ENCODE measurements around the gene FAF1. TPM values are rescaled to one million over a fixed set of nuclear protein-coding genes. Genes with fewer than 3 reads are reported as not detected.

The FAF1 gene
- total and polyA plus RNA-seq, 2 of the 8 experiments (the other 6 are each of a cell fraction or from before 2014, with no cell fraction given) = 10.8 to 65.9 TPM

GRCh38 chr1:50779801-50780200 lies 180.3 kb downstream of the FAF1 start:
- Histone ChIP-seq H4K8ac (ENCODE audit: extremely low read depth, insufficient read depth, low read length) (no peak overlapping the region), H3K4me3 (ENCODE audit: extremely low read depth in 1 of 4, insufficient read depth in 2 of 4, low read depth in 3 of 4, low read length in 4 of 4) (no peak overlapping the region), H2AFZ (ENCODE audit: low read length) (no peak overlapping the region), H3K23me2 (ENCODE audit: low read depth, low read length) (no peaks in the 10 kb centered on the region), H4K91ac (replicated peaks; ENCODE audit: insufficient read length, low read length) (no peak overlapping the region), H3K79me1 (ENCODE audit: low read depth, low read length) (no peaks in the 10 kb centered on the region), H3K23ac (ENCODE audit: insufficient read length) (no peak overlapping the region), H3K4me2 (ENCODE audit: insufficient read depth in 1 of 2, low read depth in 2 of 2, low read length in 2 of 2) (no peak overlapping the region), H3K36me3 (ENCODE audit: control insufficient read depth in 2 of 4, insufficient read depth in 4 of 4, low read length in 3 of 4) (0 out of 8 replicates have a peak, but pooled peaks cover 0 to 2% (median 0%) of the 10 kb centered on the region in 4 experiments), H2BK12ac (ENCODE audit: low read depth, low read length) (no peak overlapping the region), H3K4ac (replicated peaks; ENCODE audit: insufficient read length, low read depth, low read length) (no peak overlapping the region), H4K20me1 (replicated peaks in 1 of 2; ENCODE audit: control insufficient read depth in 1 of 2, insufficient read depth in 2 of 2, low read length in 2 of 2) (peaks cover 0 to 3% of the 10 kb centered on the region in 2 experiments), H3K18ac (ENCODE audit: extremely low read depth, low read length) (no peak overlapping the region), H2AK5ac (ENCODE audit: low read depth, low read length) (no peak overlapping the region), H2BK120ac (replicated peaks; ENCODE audit: low read depth, low read length) (no peak overlapping the region), H4K5ac (ENCODE audit: insufficient read length, low read depth, low read length) (no peak overlapping the region), H3K56ac (replicated peaks; ENCODE audit: insufficient read length, low read depth, low read length) (no peak overlapping the region), H3K4me1 (replicated peaks in 1 of 4; ENCODE audit: control insufficient read depth in 3 of 4, insufficient read depth in 4 of 4, low read length in 3 of 4) (no peaks in the 10 kb centered on the region), H2BK15ac (ENCODE audit: low read length) (no peak overlapping the region), H2BK20ac (ENCODE audit: low read length) (no peak overlapping the region), H3K9me3 (ENCODE audit: insufficient read depth in 2 of 2, low read depth in 1 of 2, low read length in 1 of 2) (no peaks in the 10 kb centered on the region), H3K14ac (ENCODE audit: insufficient read length) (no peak overlapping the region), H3K27me3 (replicated peaks in 1 of 4; ENCODE audit: control insufficient read depth in 3 of 4, extremely low read depth in 1 of 4, insufficient read depth in 3 of 4, low read length in 3 of 4) (no peaks in the 10 kb centered on the region), H3K27ac (ENCODE audit: low read depth, low read length) (no peak overlapping the region), H3K79me2 (ENCODE audit: control insufficient read depth in 1 of 2, insufficient read depth in 2 of 2, low read length in 2 of 2) (no peaks in the 10 kb centered on the region), H2BK5ac (ENCODE audit: low read depth, low read length) (no peak overlapping the region), H3K9ac (replicated peaks in 1 of 4; ENCODE audit: extremely low read depth in 1 of 4, low read depth in 3 of 4, low read length in 3 of 4) (no peak overlapping the region)
- CTCF ChIA-PET (ENCODE audit: partially characterized antibody) = interaction anchor here (7.5 kb wide), 1 partner anchor 411 kb away, joined by 54 read pairs; no protein-coding TSS in a partner anchor
- DNase-seq (ENCODE audit: low read depth in 1 of 2, low spot score in 2 of 2) (no peak), FAIRE-seq (no peak)
- WGBS, 2 experiments (ENCODE audit: extremely low coverage in 1 of 2, insufficient coverage in 1 of 2, insufficient read length in 1 of 2, insufficient replicate concordance in 2 of 2, low coverage in 1 of 2, low lambda C conversion rate in 2 of 2, missing lambda C conversion rate in 1 of 2) = 79% methylated on average over 1 of the region's 1 CpG; no CpG with 5 or more reads in 1 of the 2 experiments
- POLR2A ChIA-PET (ENCODE audit: partially characterized antibody) = no interaction called here
- TF ChIP-seq CEBPB (IDR thresholded peaks at IDR 0.05; ENCODE audit: low read depth, low read length) = no peak
- TF ChIP-seq RAD21 (IDR thresholded peaks at IDR 0.05 in 1 of 2, conservative IDR thresholded peaks at IDR 0.05 in 1 of 2; ENCODE audit: low read depth in 2 of 2, low read length in 2 of 2) = no peak
- no peak for TF ChIP-seq TBP (IDR thresholded peaks at IDR 0.05; ENCODE audit: low read depth, low read length)
- no peak for TF ChIP-seq RNF2 (IDR thresholded peaks at IDR 0.05; ENCODE audit: borderline replicate concordance, low read depth, low read length, missing control alignments, poor library complexity, severe bottlenecking)
- TF ChIP-seq KDM5A (IDR thresholded peaks at IDR 0.05; ENCODE audit: low read length) = no peak
- no peak for TF ChIP-seq PHF8 (conservative IDR thresholded peaks at IDR 0.05; ENCODE audit: low read depth, low read length)
- no peak for TF ChIP-seq ATF2 (IDR thresholded peaks at IDR 0.05; ENCODE audit: low read length)
- TF ChIP-seq BRCA1 (IDR thresholded peaks at IDR 0.05; ENCODE audit: low read depth, low read length) = no peak
- TF ChIP-seq EZH2 (IDR thresholded peaks at IDR 0.05; ENCODE audit: low read depth, low read length, severe bottlenecking) = no peak
- TF ChIP-seq TAF7 (optimal IDR thresholded peaks at IDR 0.05; ENCODE audit: borderline replicate concordance, low read depth, low read length) = no peak
- no peak for TF ChIP-seq RBBP5 (IDR thresholded peaks at IDR 0.05; ENCODE audit: borderline replicate concordance, low read depth, low read length)
- no peak for TF ChIP-seq GABPA (IDR thresholded peaks at IDR 0.05; ENCODE audit: borderline replicate concordance, insufficient read depth, low read length)

Data from H1 (cell line).